ENCODE data around the gene KCNH1. TPM values are rescaled to one million over a fixed set of nuclear protein-coding genes. Genes with fewer than 3 reads are reported as not detected.

Gene KCNH1
- total RNA-seq, 6 experiments from 2014 or later: 0.90 to 1.8 (median 1.5) TPM

DNA sequence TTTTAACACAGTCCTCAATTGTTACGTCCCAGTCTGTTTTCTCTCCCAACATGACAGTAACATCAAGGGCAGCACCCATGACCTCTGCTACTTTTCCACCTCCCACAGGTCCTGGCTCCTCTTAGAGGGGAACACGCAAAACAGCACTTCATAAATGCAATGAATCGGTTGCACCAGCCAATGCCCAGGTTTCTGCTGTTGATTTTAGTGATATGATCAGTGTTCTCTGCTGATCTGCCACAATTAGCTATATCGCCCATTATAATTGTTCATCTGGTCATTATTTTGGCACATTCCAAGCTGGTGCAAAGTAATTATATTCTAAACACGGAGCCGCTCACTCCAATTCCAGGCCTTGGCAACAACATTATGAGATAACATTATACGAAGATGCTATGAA lies 184.5 kb downstream of the KCNH1 start:
- Mint-ChIP-seq H3K9me3 (no peaks in the 10 kb centered on the region), H3K27me3 (ENCODE audit: insufficient read depth) (peaks cover 3% of the 10 kb centered on the region), H3K36me3 (ENCODE audit: low read depth) (no peaks in the 10 kb centered on the region), H3K4me3 (no peak overlapping the region), H3K4me1 (ENCODE audit: low read depth) (peaks cover 14% of the 10 kb centered on the region), H3K27ac (no peak overlapping the region)
- no peak for DNase-seq
- TF ChIP-seq, protein P1, sequence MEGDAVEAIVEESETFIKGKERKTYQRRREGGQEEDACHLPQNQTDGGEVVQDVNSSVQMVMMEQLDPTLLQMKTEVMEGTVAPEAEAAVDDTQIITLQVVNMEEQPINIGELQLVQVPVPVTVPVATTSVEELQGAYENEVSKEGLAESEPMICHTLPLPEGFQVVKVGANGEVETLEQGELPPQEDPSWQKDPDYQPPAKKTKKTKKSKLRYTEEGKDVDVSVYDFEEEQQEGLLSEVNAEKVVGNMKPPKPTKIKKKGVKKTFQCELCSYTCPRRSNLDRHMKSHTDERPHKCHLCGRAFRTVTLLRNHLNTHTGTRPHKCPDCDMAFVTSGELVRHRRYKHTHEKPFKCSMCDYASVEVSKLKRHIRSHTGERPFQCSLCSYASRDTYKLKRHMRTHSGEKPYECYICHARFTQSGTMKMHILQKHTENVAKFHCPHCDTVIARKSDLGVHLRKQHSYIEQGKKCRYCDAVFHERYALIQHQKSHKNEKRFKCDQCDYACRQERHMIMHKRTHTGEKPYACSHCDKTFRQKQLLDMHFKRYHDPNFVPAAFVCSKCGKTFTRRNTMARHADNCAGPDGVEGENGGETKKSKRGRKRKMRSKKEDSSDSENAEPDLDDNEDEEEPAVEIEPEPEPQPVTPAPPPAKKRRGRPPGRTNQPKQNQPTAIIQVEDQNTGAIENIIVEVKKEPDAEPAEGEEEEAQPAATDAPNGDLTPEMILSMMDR (IDR thresholded peaks at IDR 0.05): no peak

DNA sequence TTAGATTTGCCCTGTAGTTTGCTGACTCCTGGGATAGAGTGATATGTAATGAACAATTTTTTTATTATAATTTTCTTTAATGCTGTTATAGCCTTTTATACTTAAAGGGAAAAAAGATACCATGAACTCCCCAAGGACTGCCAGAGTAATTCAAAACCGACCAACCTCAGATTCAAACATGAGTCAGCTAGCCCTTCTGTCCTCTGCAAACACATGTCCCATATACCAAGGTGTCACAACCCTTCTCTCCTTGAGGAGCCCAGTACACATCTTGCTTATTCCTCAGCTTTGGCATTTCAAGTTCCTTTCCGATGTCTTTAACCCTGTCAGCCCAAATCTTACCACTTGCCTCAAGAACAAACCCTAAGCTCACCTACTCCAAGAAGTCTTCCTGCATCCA lies 184.9 kb downstream of the KCNH1 start:
- Mint-ChIP-seq H3K4me1 (ENCODE audit: low read depth) (peaks cover 14% of the 10 kb centered on the region), H3K36me3 (ENCODE audit: low read depth) (no peaks in the 10 kb centered on the region), H3K9me3 (no peaks in the 10 kb centered on the region), H3K4me3 (no peak overlapping the region), H3K27me3 (ENCODE audit: insufficient read depth) (peaks cover 3% of the 10 kb centered on the region), H3K27ac (no peak overlapping the region)
- DNase-seq: no peak
- TF ChIP-seq, protein P1 (IDR thresholded peaks at IDR 0.05): no peak

DNA sequence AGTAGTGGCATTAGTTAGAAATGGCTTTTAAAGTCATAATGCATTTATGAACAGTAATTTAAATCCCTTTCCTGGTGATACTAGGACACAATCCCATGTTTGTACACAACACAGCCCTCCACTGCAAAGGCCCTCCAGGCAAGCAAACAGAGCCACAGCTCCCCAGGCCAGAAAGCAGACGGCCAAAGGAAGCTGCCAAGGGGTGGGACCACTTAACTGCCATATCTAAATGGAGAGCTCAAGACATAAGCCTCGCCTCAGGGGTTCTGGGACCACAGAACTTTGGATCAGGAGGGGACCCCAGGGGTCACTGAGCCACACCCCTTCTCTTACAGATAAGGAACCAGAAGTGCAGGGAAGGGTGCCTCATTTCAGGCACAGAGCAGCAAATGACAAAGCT lies 189.7 kb downstream of the KCNH1 start:
- DNase-seq: no peak
- H3K27ac Mint-ChIP-seq: no peak overlapping the region
- H3K4me3 Mint-ChIP-seq: no peak overlapping the region
- H3K27me3 Mint-ChIP-seq (ENCODE audit: insufficient read depth): peaks cover 5% of the 10 kb centered on the region
- H3K9me3 Mint-ChIP-seq: no peaks in the 10 kb centered on the region
- H3K4me1 Mint-ChIP-seq (ENCODE audit: low read depth): no peaks in the 10 kb centered on the region
- H3K36me3 Mint-ChIP-seq (ENCODE audit: low read depth): no peaks in the 10 kb centered on the region
- TF ChIP-seq, protein P1 (IDR thresholded peaks at IDR 0.05): no peak

DNA sequence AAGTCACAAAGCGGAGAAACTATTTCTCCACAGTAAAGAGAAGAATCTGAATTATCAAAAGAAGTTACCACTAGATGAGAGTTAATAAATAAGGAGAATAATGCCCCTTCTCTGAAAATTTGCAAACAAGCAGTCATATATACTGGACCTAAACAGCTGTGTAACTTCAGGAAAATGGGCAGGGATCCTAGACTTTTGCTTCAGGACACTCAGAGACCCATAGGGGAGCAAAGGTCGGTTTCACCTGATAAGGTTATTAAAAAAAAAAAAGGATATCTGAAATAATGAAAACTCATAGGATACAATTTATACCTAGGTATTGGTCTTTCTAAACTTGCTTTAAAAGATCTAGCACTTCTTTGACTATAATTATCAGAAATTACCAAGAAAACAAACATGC lies 191.4 kb downstream of the KCNH1 start:
- TF ChIP-seq, protein P1 (IDR thresholded peaks at IDR 0.05): no peak
- DNase-seq: no peak
- Mint-ChIP-seq H3K36me3 (ENCODE audit: low read depth) (no peaks in the 10 kb centered on the region), H3K27me3 (ENCODE audit: insufficient read depth) (peaks cover 5% of the 10 kb centered on the region; the same call in 1 of the 2 replicates), H3K27ac (no peak overlapping the region), H3K9me3 (no peaks in the 10 kb centered on the region), H3K4me1 (ENCODE audit: low read depth) (no peaks in the 10 kb centered on the region), H3K4me3 (no peak overlapping the region)

DNA sequence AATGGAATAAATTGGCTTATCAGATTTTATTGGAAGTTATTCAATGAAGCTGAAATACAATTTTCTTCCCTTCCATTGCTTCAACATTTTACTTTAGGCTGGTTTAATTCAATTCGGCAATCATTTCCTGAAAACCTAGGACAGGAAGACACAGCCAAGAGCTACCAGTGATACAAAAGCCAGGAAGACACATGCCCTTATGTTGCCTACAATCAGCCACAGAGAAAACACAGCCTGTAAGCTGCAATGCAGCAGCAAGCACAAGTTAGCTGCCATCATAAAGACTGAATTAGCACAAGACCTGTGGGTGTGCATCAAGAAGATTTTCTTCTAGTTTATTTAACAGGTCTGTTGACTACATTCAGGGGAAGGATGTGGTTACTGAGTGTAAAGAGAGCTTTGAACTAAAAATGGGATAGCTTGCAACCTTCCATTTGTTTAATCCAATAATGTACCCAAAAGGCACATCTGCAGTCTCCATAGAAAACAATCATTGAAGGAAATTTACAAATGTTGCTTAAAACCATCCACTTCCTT lies 193.8 kb downstream of the KCNH1 start:
- DNase-seq: no peak
- no peaks in the 10 kb centered on the region for H3K36me3 Mint-ChIP-seq (ENCODE audit: low read depth)
- H3K4me3 Mint-ChIP-seq: no peak overlapping the region
- TF ChIP-seq, protein P1 (IDR thresholded peaks at IDR 0.05): no peak
- H3K27me3 Mint-ChIP-seq (ENCODE audit: insufficient read depth): 0 out of 2 replicates have a peak, but pooled peaks cover 2% of the 10 kb centered on the region
- no peaks in the 10 kb centered on the region for H3K9me3 Mint-ChIP-seq
- no peak overlapping the region for H3K27ac Mint-ChIP-seq
- H3K4me1 Mint-ChIP-seq (ENCODE audit: low read depth): no peaks in the 10 kb centered on the region

All from HFFc6 (cell line).